HepG2 (cell line): ENCODE results near the gene EXOC3L4. TPM values are rescaled to one million over a fixed set of nuclear protein-coding genes. Genes with fewer than 3 reads are reported as not detected.

Source experiments
- DMAP1 ChIP-seq: IDR thresholded peaks from 2 replicates; pipeline ENCODE4 v1.6.1; 2016
- DPF2 ChIP-seq: sonication (generic); formaldehyde crosslinking; IDR thresholded peaks from 2 replicates; pipeline ENCODE4 v1.4.0; 2020; ENCODE audit warnings: mild to moderate bottlenecking, low read depth, missing genetic modification reagents, borderline replicate concordance
- ELF1 ChIP-seq: sonication (generic); formaldehyde crosslinking; IDR thresholded peaks from 2 replicates; pipeline ENCODE4 v1.4.0; 2020; ENCODE audit warnings: missing genetic modification reagents
- ELF3 ChIP-seq: IDR thresholded peaks from 2 replicates; pipeline ENCODE4 v1.6.1; 2016; ENCODE audit warnings: missing genetic modification reagents, missing compliant biosample characterization
- ETV5 ChIP-seq: IDR thresholded peaks from 2 replicates; pipeline ENCODE4 v1.6.1; 2018; ENCODE audit warnings: missing biosample characterization, missing genetic modification reagents, inconsistent platforms, borderline replicate concordance
- ETV6 ChIP-seq: sonication (generic); formaldehyde crosslinking; conservative IDR thresholded peaks from 2 replicates; pipeline ENCODE4 v1.4.0; 2020; ENCODE audit warnings: missing genetic modification reagents
- GABPA ChIP-seq, 2 experiments: IDR thresholded peaks; 2 replicates each; pipeline ENCODE4 v1.6.1; 2011 to 2016; ENCODE audit warnings: low read depth in 2 of 2, low read length in 1 of 2, missing biosample characterization in 1 of 2, missing genetic modification characterization in 1 of 2
- GABPB1 ChIP-seq: IDR thresholded peaks from 2 replicates; pipeline ENCODE4 v1.6.1; 2016; ENCODE audit warnings: mild to moderate bottlenecking, missing genetic modification reagents, moderate library complexity, missing compliant biosample characterization
- HOXA5 ChIP-seq: sonication (generic); formaldehyde crosslinking; IDR thresholded peaks from 2 replicates; pipeline ENCODE4 v1.4.0; 2020; ENCODE audit warnings: missing genetic modification reagents
- KAT8 ChIP-seq: IDR thresholded peaks from 2 replicates; pipeline ENCODE4 v1.6.1; 2016; ENCODE audit warnings: missing genetic modification reagents, missing compliant biosample characterization
- NFATC3 ChIP-seq: sonication (generic); formaldehyde crosslinking; IDR thresholded peaks from 2 replicates; pipeline ENCODE4 v1.5.1; 2020; ENCODE audit warnings: mild to moderate bottlenecking, missing genetic modification reagents
- NFRKB ChIP-seq: fragments of 450-650 bp; IDR thresholded peaks from 2 replicates; pipeline ENCODE4 v1.6.1; 2017
- RFXAP ChIP-seq: sonication (generic); formaldehyde crosslinking; IDR thresholded peaks from 2 replicates; pipeline ENCODE4 v1.4.0; 2020; ENCODE audit warnings: missing genetic modification reagents, borderline replicate concordance
- SAP130 ChIP-seq: IDR thresholded peaks from 2 replicates; pipeline ENCODE4 v1.6.1; 2016; ENCODE audit warnings: low read depth
- SMARCE1 ChIP-seq: fragments of 450-650 bp; IDR thresholded peaks from 2 replicates; pipeline ENCODE4 v1.6.1; 2017; ENCODE audit warnings: borderline replicate concordance
- SP1 ChIP-seq, 2 experiments: fragments of 450-650 bp in 1 of 2; sonication (generic) in 1 of 2; formaldehyde crosslinking in 1 of 2; IDR thresholded peaks; 2 replicates each; pipeline versions ENCODE4 v1.4.0 to v1.6.1; 2016 to 2020; ENCODE audit warnings: missing genetic modification reagents in 1 of 2
- SSRP1 ChIP-seq: IDR thresholded peaks from 2 replicates; pipeline ENCODE4 v1.6.1; 2016; ENCODE audit warnings: control low read depth
- ZBTB21 ChIP-seq: sonication (generic); formaldehyde crosslinking; IDR thresholded peaks from 2 replicates; pipeline ENCODE4 v1.4.0; 2020; ENCODE audit warnings: missing genetic modification reagents
- ZC3H13 ChIP-seq: sonication (generic); formaldehyde crosslinking; IDR thresholded peaks from 2 replicates; pipeline ENCODE4 v1.8.1; 2023; ENCODE audit warnings: mild to moderate bottlenecking, missing genetic modification reagents, moderate library complexity
- ZFP36 ChIP-seq: fragments of 150-350 bp; IDR thresholded peaks from 2 replicates; pipeline ENCODE4 v1.6.1; 2018; ENCODE audit warnings: borderline replicate concordance, low read length, low read depth; ENCODE audit not compliant: partially characterized antibody
- ZFP36L1 ChIP-seq: sonication (generic); formaldehyde crosslinking; IDR thresholded peaks from 2 replicates; pipeline ENCODE4 v1.8.0; 2022; ENCODE audit warnings: mild to moderate bottlenecking, missing genetic modification reagents, moderate library complexity
- ZNF230 ChIP-seq: sonication (generic); formaldehyde crosslinking; IDR thresholded peaks from 2 replicates; pipeline ENCODE4 v1.4.0; 2020; ENCODE audit warnings: mild to moderate bottlenecking, missing genetic modification reagents
- ZNF251 ChIP-seq: sonication (generic); formaldehyde crosslinking; IDR thresholded peaks from 2 replicates; pipeline ENCODE4 v1.9.0; 2021; ENCODE audit warnings: mild to moderate bottlenecking, missing genetic modification reagents
- ZNF263 ChIP-seq: sonication (generic); formaldehyde crosslinking; IDR thresholded peaks from 2 replicates; pipeline ENCODE4 v1.4.0; 2020; ENCODE audit warnings: missing genetic modification reagents
- ZNF337 ChIP-seq: sonication (generic); formaldehyde crosslinking; IDR thresholded peaks from 2 replicates; pipeline ENCODE4 v1.5.1; 2020; ENCODE audit warnings: missing genetic modification reagents, low read depth, mild to moderate bottlenecking, borderline replicate concordance
- ZNF432 ChIP-seq: sonication (generic); formaldehyde crosslinking; IDR thresholded peaks from 2 replicates; pipeline ENCODE4 v1.5.0; 2020; ENCODE audit warnings: missing genetic modification reagents, mild to moderate bottlenecking, borderline replicate concordance
- ZNF564 ChIP-seq: sonication (generic); formaldehyde crosslinking; IDR thresholded peaks from 2 replicates; pipeline ENCODE4 v1.8.1; 2023; ENCODE audit warnings: mild to moderate bottlenecking, missing genetic modification reagents
- ZNF781 ChIP-seq: sonication (generic); formaldehyde crosslinking; IDR thresholded peaks from 2 replicates; pipeline ENCODE4 v1.5.1; 2020; ENCODE audit warnings: borderline replicate concordance, mild to moderate bottlenecking, missing genetic modification reagents; ENCODE audit errors: not compliant biosample characterization
- polyA plus RNA-seq, 8 experiments: library from polyadenylated mRNA; depleted of rRNA in 3 of 8; stranded (reverse) in 7 of 8; unstranded in 1 of 8; fragments of >200 nt; fragmentation: Illumina TruSeq in 4 of 8; extraction: Trizol in 4 of 8; gene quantifications; 2 replicates each; pipeline versions ENCODE4 v1.2.1 to v1.2.3, GENCODE V29; 2011 to 2016; ENCODE audit warnings: low read depth in 4 of 8, missing spikeins in 1 of 8, mixed read lengths in 1 of 8; ENCODE audit not compliant: insufficient read depth in 1 of 8
- total RNA-seq, 5 experiments: library from RNA; depleted of rRNA; stranded (reverse); fragments of >200 nt; fragmentation: Illumina TruSeq; extraction: Trizol; gene quantifications; 2 replicates each; pipeline ENCODE4 v1.2.3, GENCODE V29; 2016; ENCODE audit warnings: low read depth in 1 of 5
- TF ChIP-seq, protein P1 (sequence below): IDR thresholded peaks from 2 replicates; pipeline ENCODE4 v1.6.1; 2016; ENCODE audit warnings: missing compliant biosample characterization, missing genetic modification reagents, borderline replicate concordance
- TF ChIP-seq, protein P2 (sequence below): sonication (generic); formaldehyde crosslinking; IDR thresholded peaks from 2 replicates; pipeline ENCODE4 v1.5.1; 2020; ENCODE audit warnings: missing genetic modification reagents, mild to moderate bottlenecking, borderline replicate concordance
- TF ChIP-seq, protein P3 (sequence below): IDR thresholded peaks from 2 replicates; pipeline ENCODE4 v1.6.1; 2016; ENCODE audit warnings: control low read depth
- TF ChIP-seq, protein P4 (sequence below): sonication (generic); formaldehyde crosslinking; IDR thresholded peaks from 2 replicates; pipeline ENCODE4 v1.4.0; 2020; ENCODE audit warnings: mild to moderate bottlenecking, missing genetic modification reagents

Gene EXOC3L4
- total and polyA plus RNA-seq, 2 of the 13 experiments (the other 11 are each of a cell fraction or from before 2014, with no cell fraction given): 11.8 to 27.0 TPM

DNA sequence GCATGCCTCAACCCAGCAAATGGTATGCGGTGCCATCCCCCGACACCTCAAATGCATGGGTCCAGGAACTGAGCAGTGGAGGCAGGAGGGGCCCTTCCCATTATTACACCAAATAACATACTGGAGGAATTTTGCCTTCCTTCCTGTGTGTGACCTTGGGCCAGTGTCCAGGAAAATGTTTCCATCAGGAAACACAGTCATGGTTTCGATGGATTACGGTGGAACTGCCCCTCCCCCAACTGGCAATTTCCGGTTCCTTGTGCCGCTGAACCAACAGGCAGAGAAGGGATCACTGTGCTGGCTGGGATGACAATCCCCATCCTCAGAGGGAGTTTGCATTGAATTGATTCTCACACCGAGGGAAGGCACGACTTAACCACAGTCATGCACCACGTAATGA lies 28.1 kb upstream of the EXOC3L4 start (continued):
- TF ChIP-seq, protein P1, sequence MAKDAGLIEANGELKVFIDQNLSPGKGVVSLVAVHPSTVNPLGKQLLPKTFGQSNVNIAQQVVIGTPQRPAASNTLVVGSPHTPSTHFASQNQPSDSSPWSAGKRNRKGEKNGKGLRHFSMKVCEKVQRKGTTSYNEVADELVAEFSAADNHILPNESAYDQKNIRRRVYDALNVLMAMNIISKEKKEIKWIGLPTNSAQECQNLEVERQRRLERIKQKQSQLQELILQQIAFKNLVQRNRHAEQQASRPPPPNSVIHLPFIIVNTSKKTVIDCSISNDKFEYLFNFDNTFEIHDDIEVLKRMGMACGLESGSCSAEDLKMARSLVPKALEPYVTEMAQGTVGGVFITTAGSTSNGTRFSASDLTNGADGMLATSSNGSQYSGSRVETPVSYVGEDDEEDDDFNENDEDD (CRISPR knock-in tag): no peak
- TF ChIP-seq ZFP36: no peak
- no peak for TF ChIP-seq GABPA (IDR thresholded peaks at IDR 0.05; ENCODE audit: low read depth, low read length)
- peak; percentile 90 for TF ChIP-seq GABPA (CRISPR knock-in tag; IDR thresholded peaks at IDR 0.05; ENCODE audit: low read depth)
- no peak for TF ChIP-seq ZFP36L1
- TF ChIP-seq ZNF564: no peak
- no peak for TF ChIP-seq DMAP1 (CRISPR knock-in tag)
- no peak for TF ChIP-seq ZC3H13 (CRISPR knock-in tag)
- TF ChIP-seq ZNF337 (CRISPR knock-in tag): no peak
- peak; percentile 34; the same call in 1 of the 2 replicates for TF ChIP-seq ELF1 (CRISPR knock-in tag)
- TF ChIP-seq ETV5: peak; percentile 81
- no peak for TF ChIP-seq NFATC3 (CRISPR knock-in tag)
- TF ChIP-seq SMARCE1: no peak
- TF ChIP-seq SAP130 (CRISPR knock-in tag): 0 out of 2 replicates have a peak, but pooled peaks have one; percentile 14
- TF ChIP-seq ZNF781 (CRISPR knock-in tag): no peak
- TF ChIP-seq, protein P2, sequence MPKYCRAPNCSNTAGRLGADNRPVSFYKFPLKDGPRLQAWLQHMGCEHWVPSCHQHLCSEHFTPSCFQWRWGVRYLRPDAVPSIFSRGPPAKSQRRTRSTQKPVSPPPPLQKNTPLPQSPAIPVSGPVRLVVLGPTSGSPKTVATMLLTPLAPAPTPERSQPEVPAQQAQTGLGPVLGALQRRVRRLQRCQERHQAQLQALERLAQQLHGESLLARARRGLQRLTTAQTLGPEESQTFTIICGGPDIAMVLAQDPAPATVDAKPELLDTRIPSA: no peak
- no peak for TF ChIP-seq SP1 (IDR thresholded peaks at IDR 0.05)
- TF ChIP-seq SP1 (CRISPR knock-in tag; IDR thresholded peaks at IDR 0.05): no peak
- TF ChIP-seq HOXA5: no peak
- TF ChIP-seq ZNF432 (CRISPR knock-in tag): no peak
- TF ChIP-seq KAT8 (CRISPR knock-in tag): no peak
- no peak for TF ChIP-seq ZBTB21 (CRISPR knock-in tag)
- peak; percentile 60; the same call in 1 of the 2 replicates for TF ChIP-seq GABPB1
- peak; percentile 92 for TF ChIP-seq ETV6
- no peak for TF ChIP-seq SSRP1 (CRISPR knock-in tag)
- TF ChIP-seq, protein P3, sequence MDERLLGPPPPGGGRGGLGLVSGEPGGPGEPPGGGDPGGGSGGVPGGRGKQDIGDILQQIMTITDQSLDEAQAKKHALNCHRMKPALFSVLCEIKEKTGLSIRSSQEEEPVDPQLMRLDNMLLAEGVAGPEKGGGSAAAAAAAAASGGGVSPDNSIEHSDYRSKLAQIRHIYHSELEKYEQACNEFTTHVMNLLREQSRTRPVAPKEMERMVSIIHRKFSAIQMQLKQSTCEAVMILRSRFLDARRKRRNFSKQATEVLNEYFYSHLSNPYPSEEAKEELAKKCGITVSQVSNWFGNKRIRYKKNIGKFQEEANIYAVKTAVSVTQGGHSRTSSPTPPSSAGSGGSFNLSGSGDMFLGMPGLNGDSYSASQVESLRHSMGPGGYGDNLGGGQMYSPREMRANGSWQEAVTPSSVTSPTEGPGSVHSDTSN (CRISPR knock-in tag): no peak
- TF ChIP-seq ELF3: peak; percentile 76
- TF ChIP-seq, protein P4, sequence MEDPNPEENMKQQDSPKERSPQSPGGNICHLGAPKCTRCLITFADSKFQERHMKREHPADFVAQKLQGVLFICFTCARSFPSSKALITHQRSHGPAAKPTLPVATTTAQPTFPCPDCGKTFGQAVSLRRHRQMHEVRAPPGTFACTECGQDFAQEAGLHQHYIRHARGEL (CRISPR knock-in tag): no peak
- no peak for TF ChIP-seq ZNF230 (CRISPR knock-in tag)
- TF ChIP-seq ZNF263: peak; percentile 62; the same call in 1 of the 2 replicates
- TF ChIP-seq DPF2 (CRISPR knock-in tag): no peak
- no peak for TF ChIP-seq RFXAP (CRISPR knock-in tag)
- TF ChIP-seq NFRKB: no peak
- no peak for TF ChIP-seq ZNF251 (CRISPR knock-in tag)
